ENCODE measurements around the gene C6orf52. TPM values are rescaled to one million over a fixed set of nuclear protein-coding genes. Genes with fewer than 3 reads are reported as not detected.

Gene C6orf52
- total and polyA plus RNA-seq, 2 of the 13 experiments (the other 11 are each of a cell fraction or from before 2014, with no cell fraction given), result 0.50 to 0.53 TPM

DNA sequence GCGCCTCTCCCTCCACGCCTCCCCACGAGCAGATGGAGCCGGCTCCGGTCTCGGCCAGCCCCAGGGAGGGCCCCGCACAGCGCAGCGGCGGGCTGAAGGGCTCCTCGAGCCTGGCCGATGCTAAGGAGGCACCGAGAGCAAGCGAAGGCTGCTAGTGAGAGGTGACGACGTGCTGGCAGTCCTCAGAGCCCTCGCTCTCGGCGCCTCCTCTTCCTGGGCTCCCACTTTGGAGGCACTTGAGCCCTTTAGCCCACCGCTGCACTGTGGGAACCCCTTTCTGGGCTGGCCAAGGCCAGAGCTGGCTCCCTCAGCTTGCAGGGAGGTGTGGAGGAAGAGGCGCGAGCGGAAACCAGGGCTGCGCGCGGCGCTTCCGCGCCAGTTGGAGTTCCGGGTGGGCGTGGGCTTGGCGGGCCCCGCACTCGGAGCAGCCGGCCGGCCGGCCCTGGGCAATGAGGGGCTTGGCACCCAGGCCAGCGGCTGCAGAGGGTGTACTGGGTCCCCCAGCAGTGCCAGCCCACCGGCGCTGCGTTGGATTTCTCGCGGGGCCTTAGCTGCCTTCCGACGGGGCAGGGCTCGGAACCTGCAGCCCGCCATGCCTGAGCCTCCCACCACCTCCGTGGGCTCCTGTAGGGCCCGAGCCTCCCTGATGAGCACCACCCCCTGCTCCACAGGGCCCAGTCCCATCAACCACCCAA is 26.0 kb upstream of the C6orf52 start (continued):
- TF ChIP-seq, protein P1, sequence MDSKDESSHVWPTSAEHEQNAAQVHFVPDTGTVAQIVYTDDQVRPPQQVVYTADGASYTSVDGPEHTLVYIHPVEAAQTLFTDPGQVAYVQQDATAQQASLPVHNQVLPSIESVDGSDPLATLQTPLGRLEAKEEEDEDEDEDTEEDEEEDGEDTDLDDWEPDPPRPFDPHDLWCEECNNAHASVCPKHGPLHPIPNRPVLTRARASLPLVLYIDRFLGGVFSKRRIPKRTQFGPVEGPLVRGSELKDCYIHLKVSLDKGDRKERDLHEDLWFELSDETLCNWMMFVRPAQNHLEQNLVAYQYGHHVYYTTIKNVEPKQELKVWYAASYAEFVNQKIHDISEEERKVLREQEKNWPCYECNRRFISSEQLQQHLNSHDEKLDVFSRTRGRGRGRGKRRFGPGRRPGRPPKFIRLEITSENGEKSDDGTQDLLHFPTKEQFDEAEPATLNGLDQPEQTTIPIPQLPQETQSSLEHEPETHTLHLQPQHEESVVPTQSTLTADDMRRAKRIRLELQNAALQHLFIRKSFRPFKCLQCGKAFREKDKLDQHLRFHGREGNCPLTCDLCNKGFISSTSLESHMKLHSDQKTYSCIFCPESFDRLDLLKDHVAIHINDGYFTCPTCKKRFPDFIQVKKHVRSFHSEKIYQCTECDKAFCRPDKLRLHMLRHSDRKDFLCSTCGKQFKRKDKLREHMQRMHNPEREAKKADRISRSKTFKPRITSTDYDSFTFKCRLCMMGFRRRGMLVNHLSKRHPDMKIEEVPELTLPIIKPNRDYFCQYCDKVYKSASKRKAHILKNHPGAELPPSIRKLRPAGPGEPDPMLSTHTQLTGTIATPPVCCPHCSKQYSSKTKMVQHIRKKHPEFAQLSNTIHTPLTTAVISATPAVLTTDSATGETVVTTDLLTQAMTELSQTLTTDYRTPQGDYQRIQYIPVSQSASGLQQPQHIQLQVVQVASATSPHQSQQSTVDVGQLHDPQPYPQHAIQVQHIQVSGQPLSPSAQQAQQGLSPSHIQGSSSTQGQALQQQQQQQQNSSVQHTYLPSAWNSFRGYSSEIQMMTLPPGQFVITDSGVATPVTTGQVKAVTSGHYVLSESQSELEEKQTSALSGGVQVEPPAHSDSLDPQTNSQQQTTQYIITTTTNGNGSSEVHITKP (CRISPR knock-in tag; IDR thresholded peaks at IDR 0.05; ENCODE audit: low read depth), result no peak
- TF ChIP-seq PLRG1 (conservative IDR thresholded peaks at IDR 0.05) (no peak), SMARCE1 (IDR thresholded peaks at IDR 0.05; ENCODE audit: borderline replicate concordance) (no peak), SALL2 (CRISPR knock-in tag; IDR thresholded peaks at IDR 0.05) (0 out of 2 replicates have a peak, but pooled peaks have one; percentile 48), CC2D1A (CRISPR knock-in tag; IDR thresholded peaks at IDR 0.05) (0 out of 2 replicates have a peak, but pooled peaks have one; percentile 75), ZNF782 (CRISPR knock-in tag; IDR thresholded peaks at IDR 0.05; ENCODE audit: borderline replicate concordance) (no peak), ZNF350 (CRISPR knock-in tag; IDR thresholded peaks at IDR 0.05; ENCODE audit: borderline replicate concordance, low read depth) (0 out of 2 replicates have a peak, but pooled peaks have one; percentile 32), ATF7-NPFF (CRISPR knock-in tag; IDR thresholded peaks at IDR 0.05; ENCODE audit: low read depth) (0 out of 2 replicates have a peak, but pooled peaks have one; percentile 18), ZNF24 (IDR thresholded peaks at IDR 0.05) (no peak), ZNF451 (CRISPR knock-in tag; IDR thresholded peaks at IDR 0.05) (0 out of 2 replicates have a peak, but pooled peaks have one; percentile 29), SALL1 (CRISPR knock-in tag; IDR thresholded peaks at IDR 0.05) (no peak; the same call in none of the 2 replicates), SCMH1 (CRISPR knock-in tag; IDR thresholded peaks at IDR 0.05; ENCODE audit: borderline replicate concordance) (no peak)
- TF ChIP-seq, protein P2, sequence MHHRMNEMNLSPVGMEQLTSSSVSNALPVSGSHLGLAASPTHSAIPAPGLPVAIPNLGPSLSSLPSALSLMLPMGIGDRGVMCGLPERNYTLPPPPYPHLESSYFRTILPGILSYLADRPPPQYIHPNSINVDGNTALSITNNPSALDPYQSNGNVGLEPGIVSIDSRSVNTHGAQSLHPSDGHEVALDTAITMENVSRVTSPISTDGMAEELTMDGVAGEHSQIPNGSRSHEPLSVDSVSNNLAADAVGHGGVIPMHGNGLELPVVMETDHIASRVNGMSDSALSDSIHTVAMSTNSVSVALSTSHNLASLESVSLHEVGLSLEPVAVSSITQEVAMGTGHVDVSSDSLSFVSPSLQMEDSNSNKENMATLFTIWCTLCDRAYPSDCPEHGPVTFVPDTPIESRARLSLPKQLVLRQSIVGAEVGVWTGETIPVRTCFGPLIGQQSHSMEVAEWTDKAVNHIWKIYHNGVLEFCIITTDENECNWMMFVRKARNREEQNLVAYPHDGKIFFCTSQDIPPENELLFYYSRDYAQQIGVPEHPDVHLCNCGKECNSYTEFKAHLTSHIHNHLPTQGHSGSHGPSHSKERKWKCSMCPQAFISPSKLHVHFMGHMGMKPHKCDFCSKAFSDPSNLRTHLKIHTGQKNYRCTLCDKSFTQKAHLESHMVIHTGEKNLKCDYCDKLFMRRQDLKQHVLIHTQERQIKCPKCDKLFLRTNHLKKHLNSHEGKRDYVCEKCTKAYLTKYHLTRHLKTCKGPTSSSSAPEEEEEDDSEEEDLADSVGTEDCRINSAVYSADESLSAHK (CRISPR knock-in tag; IDR thresholded peaks at IDR 0.05; ENCODE audit: borderline replicate concordance), result no peak
- TF ChIP-seq, protein P3, sequence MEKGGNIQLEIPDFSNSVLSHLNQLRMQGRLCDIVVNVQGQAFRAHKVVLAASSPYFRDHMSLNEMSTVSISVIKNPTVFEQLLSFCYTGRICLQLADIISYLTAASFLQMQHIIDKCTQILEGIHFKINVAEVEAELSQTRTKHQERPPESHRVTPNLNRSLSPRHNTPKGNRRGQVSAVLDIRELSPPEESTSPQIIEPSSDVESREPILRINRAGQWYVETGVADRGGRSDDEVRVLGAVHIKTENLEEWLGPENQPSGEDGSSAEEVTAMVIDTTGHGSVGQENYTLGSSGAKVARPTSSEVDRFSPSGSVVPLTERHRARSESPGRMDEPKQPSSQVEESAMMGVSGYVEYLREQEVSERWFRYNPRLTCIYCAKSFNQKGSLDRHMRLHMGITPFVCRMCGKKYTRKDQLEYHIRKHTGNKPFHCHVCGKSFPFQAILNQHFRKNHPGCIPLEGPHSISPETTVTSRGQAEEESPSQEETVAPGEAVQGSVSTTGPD (CRISPR knock-in tag; IDR thresholded peaks at IDR 0.05), result no peak
- TF ChIP-seq, protein P4, sequence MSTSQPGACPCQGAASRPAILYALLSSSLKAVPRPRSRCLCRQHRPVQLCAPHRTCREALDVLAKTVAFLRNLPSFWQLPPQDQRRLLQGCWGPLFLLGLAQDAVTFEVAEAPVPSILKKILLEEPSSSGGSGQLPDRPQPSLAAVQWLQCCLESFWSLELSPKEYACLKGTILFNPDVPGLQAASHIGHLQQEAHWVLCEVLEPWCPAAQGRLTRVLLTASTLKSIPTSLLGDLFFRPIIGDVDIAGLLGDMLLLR (CRISPR knock-in tag; IDR thresholded peaks at IDR 0.05), result no peak; the same call in 1 of the 2 replicates
